Measurements from ENCODE around the gene KRTAP10-10.

KRTAP10-10 gene

GRCh38 chr21:44686000-44686781 lies 49.0 kb downstream of the KRTAP10-10 start:
- no peak for DNase-seq

GRCh38 chr21:44686843-44687561 lies 49.8 kb downstream of the KRTAP10-10 start:
- DNase-seq = no peak

- DNase-seq = no peak
Observed at GRCh38 chr21:44687671-44688070, 50.5 kb downstream of the KRTAP10-10 start.

Data from midbrain (tissue), 1 donor.